ENCODE measurements around the gene CHST8.

DNA sequence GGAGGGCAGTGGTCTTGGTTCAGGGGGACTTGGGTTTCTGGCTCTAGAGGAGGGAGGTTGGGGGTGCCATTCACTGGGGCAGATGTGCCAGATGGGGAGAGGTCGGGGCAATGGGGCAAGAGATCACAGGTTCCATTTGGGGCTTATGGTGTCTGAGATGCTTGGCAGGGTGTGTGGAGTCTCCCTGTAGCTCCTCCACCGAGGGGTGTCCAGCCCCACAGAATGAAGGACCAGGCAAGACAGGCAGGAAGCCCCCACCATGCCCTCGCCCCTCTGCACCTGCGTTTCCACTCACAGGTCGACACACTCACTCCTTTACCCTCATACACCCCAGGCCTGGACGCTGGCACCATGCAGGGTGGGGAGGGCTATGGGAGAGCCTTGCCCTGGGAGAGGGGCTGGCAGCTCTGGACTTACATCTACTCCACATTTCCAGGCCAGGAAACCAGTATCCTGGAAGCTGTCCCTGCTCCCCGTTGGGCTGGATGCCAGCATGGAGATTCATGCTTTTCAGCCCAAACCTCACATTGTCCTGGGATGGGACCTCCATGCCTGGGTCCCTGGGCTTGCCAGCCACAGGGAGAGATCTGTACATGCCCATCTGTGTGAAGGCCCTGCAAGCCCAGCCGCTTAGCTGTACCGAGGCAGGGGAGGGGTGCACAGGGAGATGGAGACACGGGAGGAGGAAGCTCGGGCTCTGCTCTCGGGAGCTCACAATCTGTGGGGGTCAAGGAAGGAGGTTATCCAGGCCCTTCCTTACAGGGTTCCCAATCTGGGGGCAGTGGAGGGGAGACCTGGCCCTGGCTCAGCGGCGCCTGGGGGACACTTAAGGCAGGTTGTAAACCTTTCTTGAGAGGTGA lies 77.1 kb downstream of the CHST8 start:
- TF ChIP-seq, protein P1, sequence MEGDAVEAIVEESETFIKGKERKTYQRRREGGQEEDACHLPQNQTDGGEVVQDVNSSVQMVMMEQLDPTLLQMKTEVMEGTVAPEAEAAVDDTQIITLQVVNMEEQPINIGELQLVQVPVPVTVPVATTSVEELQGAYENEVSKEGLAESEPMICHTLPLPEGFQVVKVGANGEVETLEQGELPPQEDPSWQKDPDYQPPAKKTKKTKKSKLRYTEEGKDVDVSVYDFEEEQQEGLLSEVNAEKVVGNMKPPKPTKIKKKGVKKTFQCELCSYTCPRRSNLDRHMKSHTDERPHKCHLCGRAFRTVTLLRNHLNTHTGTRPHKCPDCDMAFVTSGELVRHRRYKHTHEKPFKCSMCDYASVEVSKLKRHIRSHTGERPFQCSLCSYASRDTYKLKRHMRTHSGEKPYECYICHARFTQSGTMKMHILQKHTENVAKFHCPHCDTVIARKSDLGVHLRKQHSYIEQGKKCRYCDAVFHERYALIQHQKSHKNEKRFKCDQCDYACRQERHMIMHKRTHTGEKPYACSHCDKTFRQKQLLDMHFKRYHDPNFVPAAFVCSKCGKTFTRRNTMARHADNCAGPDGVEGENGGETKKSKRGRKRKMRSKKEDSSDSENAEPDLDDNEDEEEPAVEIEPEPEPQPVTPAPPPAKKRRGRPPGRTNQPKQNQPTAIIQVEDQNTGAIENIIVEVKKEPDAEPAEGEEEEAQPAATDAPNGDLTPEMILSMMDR (IDR thresholded peaks at IDR 0.05), result no peak
- no peak for TF ChIP-seq POLR2AphosphoS5 (IDR thresholded peaks at IDR 0.05)
